ENCODE measurements around the gene ANKRD66. TPM values are rescaled to one million over a fixed set of nuclear protein-coding genes. Genes with fewer than 3 reads are reported as not detected.
A peak's percentile ranks its signal among the peaks of the same experiment; 100 is the strongest.
"Not testable (repeated sequence)": the region's sequence is repeated elsewhere in the genome, so short reads cannot be mapped to it uniquely, and the experiment has no call there.

The ANKRD66 gene
- 0.31 TPM for total RNA-seq

DNA sequence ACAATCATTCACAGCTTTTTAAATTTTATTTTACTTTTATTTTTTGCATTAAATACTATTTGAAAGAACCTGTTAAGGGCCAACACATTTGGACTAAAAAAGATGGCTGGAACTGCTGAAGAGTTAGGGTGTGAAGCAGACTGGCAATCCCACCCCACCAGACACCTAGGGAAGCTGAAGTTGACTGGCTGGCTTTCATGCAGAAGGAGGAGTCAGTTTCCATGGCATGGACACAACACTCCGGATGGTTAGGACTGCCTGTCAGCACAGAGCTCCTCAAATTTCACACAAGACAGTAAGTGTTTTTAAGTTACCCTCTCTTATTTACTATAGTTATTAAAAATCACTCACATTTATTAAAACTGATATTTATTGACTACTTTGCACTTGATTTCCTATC lies at the start of gene ANKRD66:
Gene ANKRD66, plus strand, starts transcription at position 238 of the 400 bp plus-strand sequence. CDS start 5,016 bp downstream, outside the sequence.
- peak; percentile 38 for DNase-seq

DNA sequence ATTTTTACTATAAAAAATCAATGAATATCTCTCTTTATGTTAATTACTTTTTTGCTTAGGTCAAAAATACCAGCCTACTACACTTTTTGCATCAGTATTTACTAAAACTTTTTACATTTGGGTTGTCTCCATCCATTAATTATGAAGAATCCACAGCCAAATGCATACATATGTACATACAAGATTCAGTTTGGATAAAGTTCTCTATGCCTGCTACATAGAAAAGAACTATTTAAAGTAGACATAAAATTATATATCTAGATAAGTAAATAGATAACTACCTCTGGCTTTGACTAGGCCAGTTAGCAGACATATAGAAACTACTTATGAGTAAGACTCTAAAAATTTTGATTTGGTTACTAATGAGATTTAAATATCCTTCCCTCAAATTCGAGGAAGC lies 46.8 kb upstream of the ANKRD66 start:
- DNase-seq, result no peak

DNA sequence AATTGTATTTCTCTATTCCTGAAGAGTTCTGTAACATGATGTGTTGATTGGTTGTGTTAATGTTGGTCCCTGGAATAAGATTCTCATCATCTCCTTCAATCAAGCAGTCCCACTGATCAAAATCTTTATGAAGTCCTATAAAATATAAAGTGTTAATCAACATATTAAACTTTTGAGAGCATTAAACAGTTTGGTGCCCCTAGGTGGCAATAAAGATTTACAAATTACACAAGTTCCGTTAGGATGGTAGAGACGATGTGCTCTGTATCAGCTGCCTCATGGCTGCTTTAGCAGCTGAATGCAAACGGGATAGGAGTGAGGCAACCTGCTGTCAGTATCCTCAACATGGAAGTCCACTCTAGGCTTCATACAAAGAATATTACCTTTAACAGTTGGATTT lies 42.2 kb upstream of the ANKRD66 start:
- DNase-seq, result peak; percentile 49

DNA sequence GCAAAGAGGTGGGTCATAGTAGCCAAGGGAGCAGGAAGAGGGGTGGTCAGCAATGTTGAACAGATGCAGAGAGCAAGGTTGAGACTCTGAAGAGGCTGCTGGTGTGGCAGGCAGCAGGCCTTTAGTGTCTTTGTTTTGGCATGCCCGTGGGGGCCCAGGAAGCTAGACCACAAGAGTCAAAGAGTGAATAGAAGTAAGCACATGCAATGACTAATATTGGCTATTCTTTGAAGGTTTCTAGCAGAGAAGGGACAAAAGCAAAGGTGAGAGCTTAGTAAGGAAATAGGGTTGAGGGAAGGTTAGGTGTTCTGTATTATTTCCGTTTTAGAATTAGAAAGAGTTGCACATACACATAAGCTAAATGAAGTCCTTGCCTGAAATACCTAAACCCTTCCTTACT lies 40.3 kb upstream of the ANKRD66 start:
- no peak for DNase-seq

DNA sequence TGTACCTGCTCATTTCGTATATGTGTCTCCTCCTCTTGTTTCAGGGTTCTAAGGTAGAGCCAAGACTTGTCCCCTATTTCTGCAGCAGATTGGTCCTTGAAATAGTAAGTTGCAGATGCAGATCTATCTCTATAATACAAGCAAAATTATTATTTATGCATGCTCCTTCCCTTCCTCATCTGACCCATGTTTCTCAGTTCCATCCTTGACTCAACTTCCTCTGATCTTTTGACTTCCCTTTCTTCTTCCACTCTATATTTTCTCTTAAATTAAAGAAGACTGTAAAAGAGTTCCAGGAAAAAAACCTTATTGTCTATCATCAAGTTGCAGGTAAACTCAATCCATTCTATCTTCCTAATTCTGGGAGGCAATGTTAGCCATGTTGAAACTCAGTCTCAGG lies 35.2 kb upstream of the ANKRD66 start:
- no peak for DNase-seq

DNA sequence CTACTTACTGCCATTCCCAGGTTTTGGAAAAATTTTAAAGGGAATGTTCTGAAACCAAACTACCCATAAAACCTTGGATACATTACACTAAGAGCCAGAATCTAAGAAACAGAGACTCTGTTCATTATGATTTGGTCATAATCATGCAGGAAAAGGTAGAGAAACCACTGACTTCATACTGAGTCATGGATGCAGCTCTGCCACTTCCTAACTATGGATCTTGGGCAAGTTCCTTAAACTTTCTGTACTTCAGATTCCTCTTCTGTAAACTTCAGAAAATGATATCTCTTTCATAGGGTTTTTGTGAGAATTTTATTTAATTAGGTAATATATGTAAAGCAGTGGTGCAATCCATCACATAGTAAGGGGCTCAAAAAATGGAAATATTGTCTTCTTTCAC lies 31.6 kb upstream of the ANKRD66 start:
- DNase-seq, result no peak

DNA sequence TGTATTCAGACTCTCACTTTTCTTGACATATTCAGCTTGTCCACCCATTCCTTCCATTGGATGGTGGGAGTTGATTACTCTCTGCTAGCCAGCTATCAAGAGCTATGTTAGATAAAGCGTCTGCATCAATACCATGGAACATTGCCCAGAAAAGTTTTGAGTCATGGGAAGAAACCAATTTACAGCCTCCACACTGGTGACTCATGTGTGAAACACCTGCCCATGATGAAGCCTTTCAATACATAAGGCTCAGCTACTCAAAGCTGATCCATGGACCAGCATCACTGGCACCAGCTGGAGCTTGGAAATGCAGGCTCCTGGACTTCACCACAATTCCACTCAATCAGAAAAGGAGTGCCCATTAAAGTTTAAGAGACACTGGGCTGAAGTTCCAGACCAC lies 27.6 kb upstream of the ANKRD66 start:
- DNase-seq, result no peak

DNA sequence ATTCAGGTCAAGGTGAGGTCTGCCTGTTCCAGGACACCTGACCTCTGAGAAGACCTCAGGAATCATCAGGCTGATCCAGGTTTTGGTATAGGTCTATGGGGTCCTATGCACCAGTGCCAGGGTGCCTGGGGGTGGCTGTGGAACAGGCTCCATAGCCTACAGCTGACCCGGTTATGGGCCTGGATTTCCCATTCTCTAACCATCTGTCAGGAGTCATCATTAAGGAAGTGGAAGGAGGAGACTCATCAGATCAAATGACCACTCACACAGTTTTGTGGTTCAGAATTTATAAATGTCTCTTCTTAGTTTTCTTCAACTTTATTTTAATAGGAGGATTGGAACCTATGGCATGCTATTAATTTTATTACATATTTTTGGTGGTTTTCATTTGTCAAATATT lies 26.3 kb upstream of the ANKRD66 start:
- no peak for DNase-seq

DNA sequence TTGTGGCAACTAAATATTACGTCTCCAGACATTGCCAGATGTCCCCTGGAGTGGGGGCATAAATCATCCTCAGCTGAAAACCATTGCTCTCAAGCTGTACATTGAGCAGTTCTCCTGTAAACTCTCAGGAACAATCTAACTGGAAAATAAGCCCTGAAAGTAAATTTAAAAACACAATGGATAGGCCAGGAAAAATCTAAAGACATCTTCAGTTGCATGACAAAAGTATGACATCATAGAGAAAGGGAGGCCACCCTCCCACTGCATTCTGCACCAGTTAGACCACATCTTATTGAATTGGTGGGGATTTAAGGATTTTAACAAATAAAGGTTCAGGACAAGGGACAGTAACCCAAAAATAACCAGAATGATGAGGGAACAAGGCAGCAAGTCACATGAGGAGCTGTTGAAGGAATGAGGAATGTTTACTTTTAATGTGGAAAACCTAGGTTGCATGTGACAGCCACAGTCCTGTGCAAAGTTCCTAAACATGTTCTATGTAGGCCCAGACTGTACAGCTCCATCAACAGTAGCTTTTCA lies 16.9 kb upstream of the ANKRD66 start:
- no peak for DNase-seq

DNA sequence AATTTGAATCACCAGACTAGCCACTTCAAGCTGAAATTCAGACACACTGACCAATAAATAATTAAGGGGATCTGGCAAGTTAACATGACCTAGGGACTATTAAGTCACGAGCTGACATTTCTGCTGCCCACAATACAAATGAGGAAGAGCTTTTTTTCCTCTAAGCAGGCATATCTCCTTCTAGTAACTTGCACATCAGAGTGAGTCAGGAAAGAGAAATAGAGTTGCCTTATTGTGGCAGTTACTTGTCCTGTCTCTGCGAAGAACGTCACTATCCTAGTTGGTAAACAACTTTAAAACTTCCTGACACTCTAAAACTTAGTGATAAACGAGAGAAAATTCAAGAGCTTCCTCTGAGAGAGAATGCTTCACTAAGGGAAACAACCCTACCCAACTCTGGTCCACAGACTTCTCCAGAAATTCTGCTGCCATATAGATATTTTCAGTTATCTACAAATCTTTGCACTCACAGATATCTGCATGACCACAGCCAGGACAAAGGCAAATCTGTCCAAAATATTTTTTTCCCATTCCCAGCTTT lies 15.7 kb upstream of the ANKRD66 start:
- no peak for DNase-seq

DNA sequence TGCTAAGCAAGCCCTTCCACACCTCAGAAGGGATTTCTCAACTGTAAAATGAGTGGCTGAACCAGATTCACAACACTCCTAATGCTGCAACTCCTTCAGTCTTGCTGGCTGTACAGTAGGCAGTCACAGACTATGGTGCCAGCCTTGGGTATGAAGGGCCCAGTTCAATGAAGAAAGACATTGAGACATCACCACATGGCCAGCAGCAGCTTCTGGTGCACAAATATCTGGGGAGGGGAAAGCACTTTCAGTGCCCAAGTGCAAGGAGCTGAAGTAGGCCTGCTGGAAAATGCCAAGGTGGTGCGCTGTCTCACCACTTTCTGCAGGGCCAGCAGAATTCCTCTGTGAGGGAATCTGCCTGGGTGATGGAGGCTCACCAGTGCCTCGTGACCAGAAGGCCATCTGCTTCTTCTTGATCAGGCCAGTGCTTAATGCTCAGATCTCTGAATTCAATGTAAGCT lies 13.4 kb upstream of the ANKRD66 start:
- DNase-seq, result no peak

DNA sequence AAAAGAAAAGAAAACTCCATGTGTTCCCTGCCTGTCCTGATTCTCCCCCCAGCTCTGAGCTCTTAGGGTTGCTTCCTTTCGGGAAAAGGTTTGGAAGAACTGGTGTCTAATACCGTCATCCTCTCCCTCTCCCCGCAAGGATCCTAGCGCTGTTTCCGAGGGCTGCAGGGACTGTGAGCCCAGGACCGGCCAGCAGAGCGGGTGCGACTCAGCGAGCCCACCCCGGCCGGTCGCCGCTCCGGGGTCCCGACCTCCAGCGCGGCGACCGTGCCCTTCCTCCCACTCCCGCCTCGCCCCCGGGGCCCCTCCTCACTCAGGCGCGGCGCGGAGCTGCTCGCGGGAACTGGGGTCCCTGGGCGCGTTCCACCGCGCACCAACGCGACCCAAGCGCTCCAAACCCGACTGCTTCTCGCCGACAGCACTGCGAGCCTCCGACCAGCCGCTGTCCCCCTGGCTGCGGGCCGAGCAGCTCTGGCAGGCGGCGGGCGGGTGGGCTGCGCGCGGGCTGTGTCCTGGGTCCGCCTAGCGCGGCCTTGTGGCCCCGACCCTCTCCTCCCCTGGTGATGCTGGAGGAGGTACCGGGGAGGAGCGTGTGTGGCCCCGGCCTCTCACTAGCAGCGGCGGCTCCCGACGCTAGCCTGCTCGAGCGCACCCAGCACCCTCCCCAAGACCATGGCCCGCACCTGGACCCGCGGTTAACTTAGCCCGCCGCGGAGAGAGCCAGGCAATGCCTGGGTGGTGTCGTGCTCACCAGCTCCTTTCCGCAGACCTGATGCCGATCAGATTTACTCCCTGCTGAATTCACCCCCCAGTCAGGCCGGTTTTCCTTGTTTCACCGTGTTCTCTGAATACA lies 11.6 kb upstream of the ANKRD66 start, which contains the start of gene PLA2G7:
Gene PLA2G7, minus strand, starts transcription at position 509 of the 853 bp plus-strand sequence. CDS start 12,484 bp downstream, outside the sequence.
- peak; percentile 56 for DNase-seq

DNA sequence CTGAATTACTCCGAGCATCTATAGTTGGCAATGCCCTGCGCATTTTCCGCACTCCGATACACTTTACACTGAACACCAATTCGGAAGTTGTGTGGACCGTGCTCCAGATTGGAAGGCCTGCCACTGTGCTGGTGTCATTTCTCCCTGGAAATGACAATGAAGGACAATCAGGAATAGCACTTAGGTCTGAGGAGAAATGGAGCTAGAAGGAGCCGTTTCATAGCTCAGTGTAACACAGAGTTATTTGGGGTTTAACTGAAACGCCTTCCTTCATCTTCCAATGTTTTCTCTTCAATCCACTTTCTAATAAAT lies 11.1 kb upstream of the ANKRD66 start:
- DNase-seq, result no peak

DNA sequence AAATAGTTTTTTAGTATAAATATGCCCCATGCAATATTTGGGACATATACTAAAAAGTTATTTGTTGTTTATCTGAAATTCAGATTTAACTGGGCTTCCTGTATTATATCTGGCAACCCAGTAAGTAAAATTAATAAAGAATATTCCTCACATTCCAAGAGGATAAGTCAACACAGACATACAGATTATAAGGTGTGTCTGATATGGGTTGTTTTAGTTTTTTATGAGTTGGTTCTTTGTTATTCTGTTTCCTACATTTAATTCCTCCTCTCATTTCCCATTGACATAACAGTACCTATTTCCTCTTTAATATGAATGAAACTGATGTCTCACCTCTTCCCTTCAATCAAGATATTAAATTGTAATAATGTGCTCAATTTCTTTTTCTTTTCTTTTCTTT lies 9.8 kb upstream of the ANKRD66 start:
- no peak for DNase-seq

DNA sequence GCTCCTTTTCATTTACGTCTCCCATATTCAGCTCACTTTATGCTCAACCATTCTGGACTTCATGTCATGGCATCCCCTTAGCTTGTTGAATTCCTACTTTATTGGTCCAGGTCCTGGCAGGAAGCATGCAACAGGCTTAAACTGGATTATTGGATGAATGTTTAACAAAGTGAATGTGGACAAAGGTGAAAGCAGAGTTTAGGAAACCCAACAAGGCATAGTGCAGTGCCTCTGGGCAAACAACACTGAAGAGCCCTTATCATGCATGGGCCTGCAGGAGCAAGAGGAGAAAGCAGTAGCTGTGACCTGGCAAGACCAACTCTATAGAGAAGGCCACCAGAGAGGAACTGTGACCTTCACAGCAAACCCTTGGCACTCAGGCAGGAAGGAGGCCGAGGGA lies 5.3 kb upstream of the ANKRD66 start:
- no peak for DNase-seq

DNA sequence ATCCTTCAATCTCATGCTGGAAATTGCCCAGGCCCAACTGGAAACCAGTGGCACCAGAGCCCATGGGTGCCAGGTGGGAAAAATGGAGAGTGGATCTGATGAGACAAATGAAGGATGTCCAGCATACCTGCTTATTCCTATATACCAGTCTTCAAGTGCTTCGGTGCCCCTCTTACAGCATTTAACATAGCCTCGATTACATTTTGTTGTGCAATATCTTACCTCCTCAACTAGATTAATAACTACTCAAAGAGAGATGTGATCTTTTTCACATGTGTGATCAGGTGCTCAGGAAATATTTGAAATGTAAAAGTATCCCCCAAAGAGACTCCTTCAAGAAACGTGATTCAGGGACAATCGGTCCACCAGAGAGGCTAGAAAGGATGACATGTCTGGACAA lies 4.8 kb upstream of the ANKRD66 start:
- no peak for DNase-seq

DNA sequence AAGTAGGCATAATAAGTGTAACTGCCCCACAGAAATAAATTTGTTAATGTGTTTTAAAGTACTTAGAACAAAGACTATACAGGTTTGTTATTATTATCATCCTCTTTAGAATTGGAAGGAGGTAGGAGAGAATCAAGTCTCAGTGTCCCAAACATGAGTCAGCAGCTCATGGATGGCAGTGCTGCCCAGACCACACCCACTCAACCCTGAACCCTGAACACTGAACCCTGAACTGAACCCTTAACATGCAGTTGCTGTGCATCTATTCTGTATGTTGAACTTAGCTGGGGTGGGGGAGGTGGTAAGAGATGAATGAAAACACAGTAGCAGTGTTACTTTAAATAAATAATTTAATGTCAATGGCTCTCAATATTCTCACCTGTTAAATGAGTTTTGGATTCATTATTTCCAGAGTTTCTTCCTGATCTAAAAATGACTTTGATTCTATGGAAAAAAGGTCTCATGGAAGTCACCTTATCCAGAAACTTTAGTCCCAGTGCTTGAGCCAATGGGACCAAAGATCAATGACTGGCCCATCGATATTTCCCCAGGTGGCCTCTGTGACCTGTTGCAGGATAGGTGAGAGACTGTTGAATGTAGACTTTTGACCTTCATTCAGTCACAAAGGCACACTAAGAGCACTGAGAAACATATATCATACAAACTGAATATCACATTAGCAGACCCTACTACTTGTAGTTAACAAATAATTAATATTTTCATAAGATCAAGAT lies 3.1 kb upstream of the ANKRD66 start:
- no peak for DNase-seq

DNA sequence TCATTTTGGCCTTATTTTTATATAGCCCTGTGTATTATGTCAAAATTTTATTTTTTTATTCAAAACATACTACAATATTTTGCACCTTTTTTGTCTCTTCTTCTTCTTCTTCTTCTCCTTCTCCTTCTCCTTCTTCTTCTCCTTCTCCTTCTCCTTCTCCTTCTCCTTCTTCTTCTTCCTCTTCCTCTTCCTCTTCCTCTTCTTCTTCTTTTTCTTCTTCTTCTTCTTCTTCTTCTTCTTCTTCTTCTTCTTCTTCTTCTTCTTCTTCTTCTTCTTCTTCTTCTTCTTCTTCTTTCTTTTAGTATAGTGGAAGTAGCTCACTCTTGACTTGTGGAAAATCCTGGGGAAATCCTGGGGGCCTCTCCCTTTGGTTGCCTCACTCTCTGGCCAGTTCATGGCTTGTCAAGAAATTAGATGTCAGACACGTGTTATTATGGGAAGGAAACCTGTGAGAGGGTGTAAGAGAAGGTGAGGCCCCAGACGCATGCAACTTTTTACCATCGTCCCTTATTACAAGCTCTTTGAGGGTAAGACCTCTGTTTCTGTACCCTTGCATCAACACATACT lies 2.5 kb upstream of the ANKRD66 start:
- DNase-seq, result not testable (repeated sequence)

DNA sequence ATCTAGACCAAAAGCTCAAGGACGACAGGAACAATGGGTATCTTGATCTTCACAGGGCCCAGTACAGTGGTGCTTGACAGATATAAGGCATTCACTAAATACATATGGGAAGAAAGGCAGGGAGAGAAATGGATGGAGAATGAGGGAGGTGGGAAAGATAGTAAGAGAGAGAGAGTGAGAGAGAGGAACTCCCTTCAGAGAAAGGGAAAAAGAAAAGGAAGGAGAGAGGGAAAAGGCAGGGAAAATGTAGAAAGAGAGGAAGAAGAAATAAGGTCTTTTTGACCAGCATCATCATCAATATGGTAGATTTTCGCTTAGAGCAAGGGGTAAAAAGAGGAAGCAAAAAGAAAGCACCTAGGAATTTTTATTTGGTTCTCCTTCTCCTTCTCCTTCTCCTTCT lies 760 bp upstream of the ANKRD66 start:
- DNase-seq, result no peak

DNA sequence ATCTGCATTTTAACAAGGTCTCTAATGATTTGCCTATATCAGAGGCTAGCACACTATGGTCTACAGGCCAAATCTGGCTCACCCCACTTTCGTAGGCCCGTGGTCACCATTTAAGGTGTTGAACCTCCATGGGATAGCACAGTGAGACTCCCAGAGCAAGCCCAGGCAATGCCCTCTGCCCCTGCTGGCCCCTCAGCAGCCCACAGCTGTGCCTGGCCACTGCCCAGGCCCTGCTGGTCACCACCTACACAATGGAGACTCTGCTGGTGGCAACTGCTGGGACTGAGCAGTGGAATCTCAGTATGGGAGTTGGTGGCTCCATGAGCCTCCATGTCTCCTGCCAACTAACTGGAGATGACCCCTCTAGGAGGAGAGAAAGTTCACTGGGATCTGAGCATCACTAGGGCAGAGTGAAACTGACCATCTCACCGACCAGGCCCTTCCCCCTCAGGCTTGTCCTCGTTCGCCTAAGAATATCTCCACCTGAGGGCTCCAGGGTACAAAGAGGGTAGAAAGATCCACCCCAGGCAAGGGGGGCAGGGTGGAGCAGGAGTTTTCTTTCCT lies 2.3 kb downstream of the ANKRD66 start:
- no peak for DNase-seq

DNA sequence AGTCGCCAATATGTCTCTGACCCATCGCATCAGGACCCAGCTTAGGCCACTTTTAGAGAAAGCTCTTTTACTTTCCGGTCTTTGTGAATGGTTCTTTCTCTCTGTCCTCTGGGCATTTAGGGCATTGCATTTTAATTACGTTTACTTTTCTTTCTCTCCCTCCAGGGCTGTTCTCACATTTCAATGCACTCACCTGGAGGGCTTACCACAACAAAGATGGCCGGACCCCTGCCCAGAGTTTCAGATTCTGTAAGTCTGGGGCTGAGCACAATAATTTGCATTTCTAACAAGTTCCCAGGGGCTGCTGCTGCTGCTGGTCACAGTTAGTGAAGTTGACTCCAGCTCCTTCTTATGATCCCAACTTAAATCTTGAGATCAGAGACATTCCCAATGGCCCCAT lies 3.0 kb downstream of the ANKRD66 start:
- no peak for DNase-seq

DNA sequence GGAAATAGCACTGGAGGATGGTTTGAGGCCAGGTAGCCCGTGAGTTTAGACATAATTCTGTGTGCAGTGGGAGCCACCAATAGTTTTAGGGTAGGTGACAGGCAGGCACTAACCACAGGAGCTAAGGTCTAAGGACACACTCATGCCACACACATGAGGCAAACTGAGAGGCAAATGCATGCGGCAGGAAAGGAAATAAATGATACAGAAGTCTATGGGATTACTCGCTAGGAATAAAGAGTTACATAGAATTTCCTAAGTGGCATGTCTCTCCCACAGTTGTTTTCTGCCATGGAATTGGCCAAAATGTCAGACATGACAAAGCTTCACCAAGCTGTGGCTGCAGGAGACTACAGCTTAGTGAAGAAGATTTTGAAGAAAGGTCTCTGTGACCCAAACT lies 4.9 kb downstream of the ANKRD66 start:
- no peak for DNase-seq
